Fibroblast of villous mesenchyme (primary cell): ENCODE measurements around the gene PADI4. TPM values are rescaled to one million over a fixed set of nuclear protein-coding genes. Genes with fewer than 3 reads are reported as not detected.

ENCODE experiments used
- DNase-seq: peaks from one replicate; pipeline ENCODE4 v3.0.0-alpha.2; 2010; ENCODE audit warnings: low read depth
- H3K4me3 ChIP-seq: 2 replicates; pipeline ENCODE4 v1.5.1; 2011; ENCODE audit warnings: low read depth, mild to moderate bottlenecking, low read length
- CTCF ChIP-seq: IDR thresholded peaks from 2 replicates; pipeline ENCODE4 v1.5.1; 2012; ENCODE audit warnings: low read depth, mild to moderate bottlenecking, low read length; ENCODE audit not compliant: insufficient read depth
- total RNA-seq: library from RNA; depleted of rRNA; stranded (reverse); fragments of >200 nt; gene quantifications from 2 replicates; pipeline ENCODE4 v1.2.3, GENCODE V29; 2012

Gene PADI4
- total RNA-seq, 1 donor, result not detected

DNA sequence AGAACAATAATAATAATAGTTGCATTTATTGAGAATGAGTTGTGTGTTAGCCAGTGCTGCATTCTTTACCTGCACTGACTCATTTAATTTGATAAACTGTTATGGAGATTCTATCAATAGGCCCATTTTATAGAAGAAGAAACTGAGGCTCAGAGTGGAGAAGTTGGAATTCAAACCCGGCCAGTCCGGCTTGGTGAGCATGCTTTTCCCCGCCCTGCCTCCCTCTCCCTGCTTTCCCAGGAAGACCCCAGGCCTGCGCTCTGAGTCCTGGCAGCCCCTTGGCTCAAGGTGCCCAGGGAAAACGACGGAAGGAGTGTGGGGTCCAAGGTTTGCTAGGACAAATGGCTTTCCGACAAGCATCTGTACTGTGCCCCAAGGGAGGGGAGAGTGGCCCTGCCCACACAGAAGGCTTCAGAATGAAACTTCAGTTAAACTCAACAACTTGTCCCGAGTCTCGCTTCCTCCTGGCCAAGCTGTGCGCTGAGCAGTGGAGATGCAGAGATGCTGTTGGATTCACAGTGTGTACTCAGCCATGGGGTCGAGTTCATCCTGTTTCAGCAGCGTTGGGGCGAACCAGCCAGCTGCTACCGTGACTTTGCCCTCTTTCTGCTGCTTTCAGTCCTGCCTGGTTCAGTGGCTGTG lies 40.7 kb downstream of the PADI4 start:
- no peak for TF ChIP-seq CTCF
- DNase-seq, result no peak
- no peak overlapping the region for H3K4me3 ChIP-seq

GRCh38 chr1:17350083-17350482 lies 42.1 kb downstream of the PADI4 start:
- no peak for TF ChIP-seq CTCF
- no peak overlapping the region for H3K4me3 ChIP-seq
- no peak for DNase-seq

DNA sequence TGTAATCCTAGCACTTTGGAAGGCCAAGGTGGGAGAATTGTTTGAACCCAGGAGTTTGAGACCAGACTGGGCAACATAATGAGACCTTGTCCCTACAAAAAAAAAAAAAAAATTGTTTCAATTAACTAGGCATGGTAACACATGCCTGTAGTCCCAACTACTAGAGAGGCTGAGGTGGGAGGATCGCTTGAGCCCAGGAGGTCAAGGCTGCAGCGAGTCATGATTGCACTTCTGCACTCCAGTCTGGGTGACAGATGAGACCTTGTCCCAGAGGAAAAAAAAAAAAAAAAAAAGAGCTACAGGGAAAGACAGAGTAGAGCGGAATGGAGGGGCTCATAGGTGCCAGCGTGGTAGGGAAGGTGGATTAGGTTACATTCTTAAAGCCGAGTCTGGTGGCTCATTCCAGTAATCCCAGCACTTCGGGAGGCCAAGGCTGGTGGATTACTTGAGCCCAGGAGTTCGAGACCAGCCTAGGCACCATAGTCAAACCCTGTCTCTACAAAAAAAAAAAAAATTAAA lies 43.0 kb downstream of the PADI4 start:
- no peak overlapping the region for H3K4me3 ChIP-seq
- no peak for DNase-seq
- no peak for TF ChIP-seq CTCF

- no peak for TF ChIP-seq CTCF
- DNase-seq, result no peak
- H3K4me3 ChIP-seq, result no peak overlapping the region
Measured at GRCh38 chr1:17351598-17352324, 43.8 kb downstream of the PADI4 start.

GRCh38 chr1:17352419-17352909 lies 44.5 kb downstream of the PADI4 start:
- DNase-seq, result no peak
- no peak overlapping the region for H3K4me3 ChIP-seq
- no peak for TF ChIP-seq CTCF

GRCh38 chr1:17355898-17356297 lies 47.9 kb downstream of the PADI4 start:
- no peak for TF ChIP-seq CTCF
- no peak overlapping the region for H3K4me3 ChIP-seq
- no peak for DNase-seq
